Activated naive CD8-positive, alpha-beta T cell treated with anti-CD3 and anti-CD28 coated beads, Interleukin-2, amount 10 ng/mL, durations not matched to agents 7 days and 5 days (primary cell): ENCODE results near the gene EEF1E1. TPM values are rescaled to one million over a fixed set of nuclear protein-coding genes. Genes with fewer than 3 reads are reported as not detected.

ENCODE experiments used
- ATAC-seq: fragments of 150-1000 bp; cut with Tn5 transposase; one replicate; pipeline ENCODE4 v1.10.0; 2021; ENCODE audit warnings: low read depth, moderate library complexity
- POLR2A ChIA-PET: fragments of 350-600 bp; sonication (Branson Sonifier 250); formaldehyde crosslinking; loops from one replicate; lab custom pipeline; 2021; ENCODE audit warnings: antibody characterized with exemption; lab: Charles Lee
- DNase-seq: peaks from one replicate; pipeline ENCODE4 v3.0.0; 2021
- H3K27ac Mint-ChIP-seq: one replicate; pipeline ENCODE4 v1.8.0; 2022; ENCODE audit warnings: mild to moderate bottlenecking, mixed read lengths
- H3K27me3 Mint-ChIP-seq: one replicate; pipeline ENCODE4 v1.8.0; 2022; ENCODE audit warnings: mild to moderate bottlenecking, moderate library complexity, mixed read lengths
- H3K36me3 Mint-ChIP-seq: one replicate; pipeline ENCODE4 v1.8.0; 2021; ENCODE audit warnings: mild to moderate bottlenecking, mixed read lengths
- H3K4me1 Mint-ChIP-seq: one replicate; pipeline ENCODE4 v1.8.0; 2021; ENCODE audit warnings: mixed read lengths
- H3K4me3 Mint-ChIP-seq: one replicate; pipeline ENCODE4 v1.8.0; 2022; ENCODE audit warnings: mild to moderate bottlenecking, moderate library complexity, mixed read lengths
- H3K9me3 Mint-ChIP-seq: one replicate; pipeline ENCODE4 v1.8.0; 2021; ENCODE audit warnings: mixed read lengths
- total RNA-seq, 2 experiments: library from RNA; stranded (reverse); gene quantifications; one replicate each; pipeline ENCODE4 v1.2.3, GENCODE V29; 2021

The EEF1E1 gene
- total RNA-seq, 2 experiments from 2014 or later: 26.0 to 26.7 TPM

GRCh38 chr6:8082954-8083858 lies 19.1 kb downstream of the EEF1E1 start:
- Mint-ChIP-seq H3K27ac (no peak overlapping the region), H3K36me3 (peaks cover 33% of the 10 kb centered on the region)

GRCh38 chr6:8082572-8082953 lies 19.8 kb downstream of the EEF1E1 start:
- peaks cover 5% of the 10 kb centered on the region for H3K4me1 Mint-ChIP-seq
- POLR2A ChIA-PET: no interaction called here

More at GRCh38 chr6:8082954-8083858, 19.1 kb downstream of the EEF1E1 start:
- H3K27me3 Mint-ChIP-seq: no peaks in the 10 kb centered on the region
- peaks cover 5% of the 10 kb centered on the region for H3K4me1 Mint-ChIP-seq
- ATAC-seq (no peak), DNase-seq (no peak)
- POLR2A ChIA-PET: interaction anchor here (0.6 kb wide), 1 partner anchor 18 kb away, joined by 3 read pairs; no protein-coding TSS in a partner anchor
- peaks cover 2% of the 10 kb centered on the region for H3K9me3 Mint-ChIP-seq
- H3K4me3 Mint-ChIP-seq: no peak overlapping the region

GRCh38 chr6:8080362-8081151 lies 21.8 kb downstream of the EEF1E1 start:
- Mint-ChIP-seq H3K4me1 (peaks cover 10% of the 10 kb centered on the region), H3K27me3 (no peaks in the 10 kb centered on the region), H3K9me3 (no peaks in the 10 kb centered on the region), H3K36me3 (peaks cover 24% of the 10 kb centered on the region), H3K4me3 (no peak overlapping the region), H3K27ac (no peak overlapping the region)
- POLR2A ChIA-PET: no interaction called here
- no peak for DNase-seq
- no peak for ATAC-seq

More at GRCh38 chr6:8082572-8082953, 19.8 kb downstream of the EEF1E1 start:
- DNase-seq (no peak), ATAC-seq (no peak)
- Mint-ChIP-seq H3K27ac (no peak overlapping the region), H3K9me3 (no peaks in the 10 kb centered on the region), H3K27me3 (no peaks in the 10 kb centered on the region), H3K4me3 (no peak overlapping the region), H3K36me3 (peaks cover 31% of the 10 kb centered on the region)

DNA sequence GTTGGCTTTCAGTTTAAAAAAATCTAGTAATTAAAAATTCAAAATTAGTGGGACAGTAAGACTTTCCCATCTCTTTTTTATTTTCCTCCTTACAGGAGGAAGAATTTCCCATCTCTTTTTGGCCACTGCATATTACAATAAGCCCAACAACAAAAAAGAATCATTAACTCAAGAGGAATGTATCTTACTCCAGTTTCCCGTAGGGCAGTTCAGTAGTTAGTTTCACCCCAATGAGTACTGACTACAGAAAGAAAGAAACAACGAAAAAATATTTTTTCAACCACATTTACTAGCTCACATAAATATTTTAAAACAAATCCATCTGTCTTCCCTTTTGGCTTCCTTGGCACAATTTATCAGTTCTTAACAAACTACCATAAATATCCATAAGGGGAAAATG lies 23.2 kb downstream of the EEF1E1 start:
- no peaks in the 10 kb centered on the region for H3K9me3 Mint-ChIP-seq
- H3K27me3 Mint-ChIP-seq: no peaks in the 10 kb centered on the region
- DNase-seq: no peak
- no peak for ATAC-seq
- no peak overlapping the region for H3K27ac Mint-ChIP-seq
- peaks cover 10% of the 10 kb centered on the region for H3K4me1 Mint-ChIP-seq
- H3K36me3 Mint-ChIP-seq: peaks cover 29% of the 10 kb centered on the region
- POLR2A ChIA-PET: no interaction called here
- no peak overlapping the region for H3K4me3 Mint-ChIP-seq

DNA sequence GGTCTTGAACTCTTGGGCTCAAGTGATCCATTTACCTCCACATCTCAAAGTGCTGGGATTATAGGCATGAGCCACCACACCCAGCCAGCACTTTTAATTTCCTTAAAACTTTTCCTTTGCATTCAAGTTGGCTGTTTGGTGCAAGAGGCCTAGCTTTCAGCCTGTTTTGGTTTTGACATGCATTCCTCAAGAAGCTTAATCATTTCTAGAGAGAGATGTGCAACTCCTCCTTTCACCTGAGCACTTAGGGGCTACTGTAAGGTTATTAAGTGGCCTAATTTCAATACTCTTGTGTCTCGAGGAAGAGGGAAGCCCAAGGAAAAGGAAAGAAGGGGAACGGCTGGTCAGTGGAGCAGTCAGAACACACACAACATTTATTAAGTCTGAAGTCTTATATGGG lies 24.4 kb downstream of the EEF1E1 start:
- Mint-ChIP-seq H3K4me1 (peaks cover 10% of the 10 kb centered on the region), H3K4me3 (no peak overlapping the region), H3K36me3 (peaks cover 31% of the 10 kb centered on the region), H3K27me3 (no peaks in the 10 kb centered on the region), H3K27ac (no peak overlapping the region), H3K9me3 (no peaks in the 10 kb centered on the region)
- POLR2A ChIA-PET: no interaction called here
- ATAC-seq (no peak), DNase-seq (no peak)

- POLR2A ChIA-PET: no interaction called here
- peak overlapping the region; percentile 63 for H3K27ac Mint-ChIP-seq
- peak; percentile 30 for ATAC-seq
Measured at GRCh38 chr6:8075704-8076103, 26.6 kb downstream of the EEF1E1 start.

GRCh38 chr6:8075185-8075584 lies 27.2 kb downstream of the EEF1E1 start:
- H3K4me3 Mint-ChIP-seq: no peak overlapping the region
- peaks cover 5% of the 10 kb centered on the region for H3K4me1 Mint-ChIP-seq
- H3K27me3 Mint-ChIP-seq: no peaks in the 10 kb centered on the region
- H3K27ac Mint-ChIP-seq: no peak overlapping the region
- ATAC-seq (no peak), DNase-seq (no peak)
- H3K9me3 Mint-ChIP-seq: no peaks in the 10 kb centered on the region
- peaks cover 22% of the 10 kb centered on the region for H3K36me3 Mint-ChIP-seq
- POLR2A ChIA-PET: no interaction called here

More at GRCh38 chr6:8075704-8076103, 26.6 kb downstream of the EEF1E1 start:
- H3K36me3 Mint-ChIP-seq: peaks cover 23% of the 10 kb centered on the region
- no peaks in the 10 kb centered on the region for H3K27me3 Mint-ChIP-seq
- no peaks in the 10 kb centered on the region for H3K9me3 Mint-ChIP-seq
- H3K4me1 Mint-ChIP-seq: peaks cover 7% of the 10 kb centered on the region
- no peak overlapping the region for H3K4me3 Mint-ChIP-seq
- no peak for DNase-seq

GRCh38 chr6:8074213-8074612 lies 28.1 kb downstream of the EEF1E1 start:
- DNase-seq: no peak
- no peaks in the 10 kb centered on the region for H3K27me3 Mint-ChIP-seq
- POLR2A ChIA-PET: no interaction called here
- H3K36me3 Mint-ChIP-seq: peaks cover 19% of the 10 kb centered on the region
- ATAC-seq: no peak
- H3K9me3 Mint-ChIP-seq: no peaks in the 10 kb centered on the region
- H3K27ac Mint-ChIP-seq: no peak overlapping the region
- no peak overlapping the region for H3K4me3 Mint-ChIP-seq
- peaks cover 5% of the 10 kb centered on the region for H3K4me1 Mint-ChIP-seq

DNA sequence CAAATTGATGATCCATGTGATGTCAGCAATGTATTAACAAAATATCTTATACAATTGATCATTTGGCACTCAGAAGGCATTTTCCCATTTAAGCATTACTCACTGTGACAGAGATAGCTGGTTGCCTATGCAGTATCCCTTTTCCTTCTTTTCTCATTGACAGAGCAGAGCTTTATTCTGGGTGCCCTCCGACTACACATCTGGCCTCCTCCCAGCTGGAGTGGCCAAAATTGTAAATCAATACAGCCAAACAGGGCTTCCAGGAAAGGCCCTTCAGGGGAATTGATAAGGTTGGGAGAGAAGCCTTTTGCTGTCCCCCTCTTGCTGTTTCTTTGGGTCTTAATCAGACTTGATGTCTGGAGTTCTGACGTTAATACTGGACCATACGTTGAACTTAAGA lies 28.6 kb downstream of the EEF1E1 start:
- ATAC-seq (no peak), DNase-seq (no peak)
- H3K4me1 Mint-ChIP-seq: peaks cover 5% of the 10 kb centered on the region
- H3K9me3 Mint-ChIP-seq: no peaks in the 10 kb centered on the region
- no peak overlapping the region for H3K4me3 Mint-ChIP-seq
- H3K36me3 Mint-ChIP-seq: peaks cover 19% of the 10 kb centered on the region
- no peaks in the 10 kb centered on the region for H3K27me3 Mint-ChIP-seq
- no peak overlapping the region for H3K27ac Mint-ChIP-seq
- POLR2A ChIA-PET: no interaction called here

DNA sequence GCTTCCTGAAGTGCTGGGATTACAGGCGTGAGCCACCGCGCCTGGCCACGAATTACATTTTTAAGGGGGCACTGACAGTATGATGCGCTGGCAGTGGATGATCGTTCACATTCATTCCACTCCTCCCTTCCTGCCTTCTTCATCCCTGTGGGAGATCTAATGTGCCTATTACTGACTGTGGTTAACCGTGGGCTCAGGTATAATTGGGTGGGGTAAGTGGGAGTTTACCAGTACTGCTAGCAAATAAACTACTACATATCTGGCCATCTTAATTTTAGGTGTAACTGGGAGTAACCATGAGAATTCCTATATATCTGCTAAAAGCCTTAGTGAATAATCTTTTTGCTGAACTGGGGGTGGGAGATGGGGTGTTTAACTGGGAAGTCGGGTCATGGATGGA lies 31.6 kb downstream of the EEF1E1 start:
- ATAC-seq: no peak
- no peaks in the 10 kb centered on the region for H3K27me3 Mint-ChIP-seq
- POLR2A ChIA-PET: no interaction called here
- H3K4me1 Mint-ChIP-seq: peaks cover under 1% of the 10 kb centered on the region
- DNase-seq: no peak
- H3K27ac Mint-ChIP-seq: no peak overlapping the region
- H3K36me3 Mint-ChIP-seq: peaks cover 7% of the 10 kb centered on the region
- no peak overlapping the region for H3K4me3 Mint-ChIP-seq
- H3K9me3 Mint-ChIP-seq: no peaks in the 10 kb centered on the region

DNA sequence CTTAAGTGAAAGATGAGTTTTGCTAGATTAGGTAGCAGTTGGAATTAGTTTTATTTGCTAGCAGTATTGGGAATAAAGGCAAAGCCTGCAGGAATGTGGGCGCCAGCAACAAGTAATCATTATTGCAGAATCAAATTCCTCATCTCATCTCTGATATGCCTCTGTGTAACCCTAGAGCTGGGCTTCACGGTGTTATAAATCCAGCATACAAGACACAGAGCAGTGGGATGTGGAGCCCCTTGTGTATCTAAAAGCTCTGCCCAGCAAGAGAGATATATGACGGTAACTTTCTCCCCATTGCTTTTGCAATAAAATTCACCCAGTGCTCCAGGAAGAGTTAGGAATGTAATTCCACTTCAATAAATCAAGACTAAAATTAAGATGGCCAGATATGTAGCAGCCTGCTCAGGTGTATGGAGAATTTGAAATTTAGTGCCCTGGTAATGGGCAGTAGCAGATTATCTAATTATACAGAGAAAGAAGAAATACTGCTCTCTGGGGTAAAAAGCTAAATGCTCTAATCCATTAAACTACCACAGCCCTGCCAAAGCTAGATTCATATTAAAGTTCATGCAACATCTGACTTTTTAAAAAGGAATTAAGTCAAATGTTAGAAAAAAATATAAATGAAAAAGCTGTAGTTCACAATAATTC lies 32.6 kb downstream of the EEF1E1 start:
- peaks cover 7% of the 10 kb centered on the region for H3K36me3 Mint-ChIP-seq
- ATAC-seq: no peak
- no peak overlapping the region for H3K4me3 Mint-ChIP-seq
- H3K4me1 Mint-ChIP-seq: peaks cover 3% of the 10 kb centered on the region
- H3K27me3 Mint-ChIP-seq: no peaks in the 10 kb centered on the region
- no peak overlapping the region for H3K27ac Mint-ChIP-seq
- POLR2A ChIA-PET: no interaction called here
- no peak for DNase-seq
- H3K9me3 Mint-ChIP-seq: no peaks in the 10 kb centered on the region

DNA sequence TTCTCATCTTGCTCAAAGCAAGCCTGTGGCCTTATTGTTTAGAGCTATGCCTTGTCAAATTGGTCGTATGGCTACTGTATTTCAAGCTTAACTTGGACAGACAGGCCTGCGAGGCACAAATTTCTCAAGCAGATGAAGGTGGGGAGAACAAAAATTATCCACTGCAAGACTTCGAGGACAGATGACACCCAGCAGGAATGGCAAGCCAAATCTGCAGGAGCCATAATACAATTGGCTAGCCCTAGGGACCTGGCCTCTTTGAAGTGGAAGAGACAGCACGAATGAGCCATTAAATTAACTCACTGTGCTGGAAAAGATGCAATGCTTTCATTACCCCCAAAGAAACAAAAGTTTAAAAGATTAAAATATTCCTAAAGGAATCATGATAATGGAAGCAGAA lies 33.2 kb downstream of the EEF1E1 start:
- Mint-ChIP-seq H3K27ac (no peak overlapping the region), H3K9me3 (no peaks in the 10 kb centered on the region)

DNA sequence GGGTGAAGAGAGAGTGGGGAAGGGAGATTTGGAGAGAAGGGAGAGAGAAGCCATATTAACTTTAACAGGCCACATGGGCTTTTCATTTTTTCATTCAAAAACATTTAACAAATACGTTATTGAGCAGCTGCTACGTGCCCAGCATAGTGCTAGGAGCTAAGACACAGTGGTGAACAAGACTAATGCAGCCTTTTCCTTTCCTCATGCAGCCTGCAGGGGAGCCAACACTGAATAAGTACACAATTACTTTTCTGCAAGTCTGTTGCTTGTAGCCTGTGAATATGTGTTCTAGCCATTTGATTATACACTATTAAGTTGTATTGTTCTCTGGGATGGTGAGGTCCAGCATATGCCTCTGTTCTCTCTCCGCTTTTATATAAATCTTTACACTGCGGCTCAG lies 36.2 kb downstream of the EEF1E1 start:
- ATAC-seq: no peak
- Mint-ChIP-seq H3K4me3 (no peak overlapping the region), H3K4me1 (peaks cover 13% of the 10 kb centered on the region), H3K9me3 (no peaks in the 10 kb centered on the region), H3K36me3 (no peaks in the 10 kb centered on the region), H3K27ac (no peak overlapping the region), H3K27me3 (no peaks in the 10 kb centered on the region)
- DNase-seq: no peak
- POLR2A ChIA-PET: no interaction called here

More for the DNA sequence above, 33.2 kb downstream of the EEF1E1 start:
- Mint-ChIP-seq H3K27me3 (no peaks in the 10 kb centered on the region), H3K4me3 (no peak overlapping the region), H3K36me3 (peaks cover 1% of the 10 kb centered on the region), H3K4me1 (peaks cover 6% of the 10 kb centered on the region)
- no peak for ATAC-seq
- no peak for DNase-seq
- POLR2A ChIA-PET: no interaction called here
